Activated effector memory CD4-positive, alpha-beta T cell treated with Interleukin-2 at 50 U/mL for 16 hours (primary cell): Measurements from ENCODE around the gene RPS6KL1.

Experiments used
- DNase-seq: peaks from one replicate; pipeline ENCODE4 v3.0.0-alpha.2; 2020

The RPS6KL1 gene

GRCh38 chr14:74881431-74882102 is 41.5 kb downstream of the RPS6KL1 start, which contains the start of gene DLST:
DLST (plus strand) TSS chr14:74881916; CDS start chr14:74881954, 38 bp downstream.
- DNase-seq = peak; percentile 83

GRCh38 chr14:74879427-74880182 is 43.5 kb downstream of the RPS6KL1 start:
- no peak for DNase-seq

- no peak for DNase-seq
Measured at GRCh38 chr14:74875941-74876913, 46.8 kb downstream of the RPS6KL1 start, which contains the start of gene PROX2. PROX2 (minus strand) TSS chr14:74876145; CDS start chr14:74863834, 12,311 bp downstream.

- DNase-seq = no peak
Measured at GRCh38 chr14:74875204-74875603, 47.9 kb downstream of the RPS6KL1 start.

GRCh38 chr14:74871819-74872218 is 51.2 kb downstream of the RPS6KL1 start:
- no peak for DNase-seq

GRCh38 chr14:74868739-74869138 is 54.3 kb downstream of the RPS6KL1 start:
- no peak for DNase-seq

GRCh38 chr14:74867673-74868072 is 55.4 kb downstream of the RPS6KL1 start:
- DNase-seq = peak; percentile 28

- no peak for DNase-seq
Measured at GRCh38 chr14:74866708-74867389, 56.2 kb downstream of the RPS6KL1 start.

- DNase-seq = no peak
Measured at GRCh38 chr14:74865156-74865555, 57.9 kb downstream of the RPS6KL1 start.

- DNase-seq = no peak
Measured at GRCh38 chr14:74864198-74864597, 58.9 kb downstream of the RPS6KL1 start.

- DNase-seq = no peak
Measured at GRCh38 chr14:74863274-74863673, 59.8 kb downstream of the RPS6KL1 start.

GRCh38 chr14:74861734-74862090 is 61.3 kb downstream of the RPS6KL1 start:
- DNase-seq = no peak

- DNase-seq = peak; percentile 82
Measured at GRCh38 chr14:74860899-74861733, 61.9 kb downstream of the RPS6KL1 start.

- no peak for DNase-seq
Measured at GRCh38 chr14:74859757-74860552, 63.1 kb downstream of the RPS6KL1 start.

- DNase-seq = no peak
Measured at GRCh38 chr14:74858022-74858421, 65.0 kb downstream of the RPS6KL1 start.

GRCh38 chr14:74856366-74856765 is 66.7 kb downstream of the RPS6KL1 start:
- no peak for DNase-seq

- no peak for DNase-seq
Measured at GRCh38 chr14:74855945-74856344, 67.1 kb downstream of the RPS6KL1 start.

GRCh38 chr14:74855021-74855420 is 68.0 kb downstream of the RPS6KL1 start:
- DNase-seq = no peak
